ENCODE data around the gene SLC39A11. TPM values are rescaled to one million over a fixed set of nuclear protein-coding genes. Genes with fewer than 3 reads are reported as not detected.

Gene SLC39A11
- total and polyA plus RNA-seq, 2 of the 13 experiments (the other 11 are each of a cell fraction or from before 2014, with no cell fraction given) = 17.2 to 31.5 TPM

DNA sequence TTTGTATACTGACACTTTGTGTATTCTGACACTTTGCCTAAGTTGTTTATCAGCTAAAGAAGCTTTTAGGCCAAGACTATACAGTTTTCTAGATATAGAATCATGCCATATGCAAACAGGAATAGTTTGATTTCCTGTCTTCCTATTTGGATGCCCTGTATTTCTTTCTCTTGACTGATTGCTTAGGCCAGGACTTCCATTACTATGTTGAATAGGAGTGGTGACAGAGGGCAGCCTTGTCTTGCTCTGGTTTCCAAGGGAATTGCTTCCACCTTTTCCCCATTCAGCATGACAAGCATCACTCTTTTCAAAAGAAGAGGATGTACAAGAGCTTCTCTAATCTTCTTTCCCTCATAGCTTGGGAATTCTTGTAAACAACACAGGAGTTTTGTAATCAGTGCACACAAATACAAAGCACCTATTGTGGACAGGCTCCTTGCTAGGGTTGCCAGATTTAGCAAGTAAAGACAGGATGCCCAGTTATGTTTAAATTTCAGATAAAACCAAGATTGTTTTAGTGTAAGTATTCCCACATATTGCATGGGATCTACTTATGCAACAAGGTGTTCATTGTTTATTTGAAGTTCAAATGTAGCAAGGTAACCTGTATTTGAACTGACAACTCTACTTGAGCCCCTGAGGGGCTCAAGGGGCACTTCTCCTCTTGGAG is 233.5 kb downstream of the SLC39A11 start (continued):
- TF ChIP-seq PTBP1 (IDR thresholded peaks at IDR 0.05; ENCODE audit: low read depth, low read length, poor library complexity, severe bottlenecking) (no peak), RARA (CRISPR knock-in tag; IDR thresholded peaks at IDR 0.05) (peak; percentile 86), ZNF451 (CRISPR knock-in tag; IDR thresholded peaks at IDR 0.05) (no peak), ELF4 (CRISPR knock-in tag; IDR thresholded peaks at IDR 0.05; ENCODE audit: borderline replicate concordance) (no peak), AKAP8 (CRISPR knock-in tag; IDR thresholded peaks at IDR 0.05) (no peak), PLRG1 (conservative IDR thresholded peaks at IDR 0.05) (no peak), ZNF720 (CRISPR knock-in tag; IDR thresholded peaks at IDR 0.05) (no peak), ZNF607 (CRISPR knock-in tag; IDR thresholded peaks at IDR 0.05; ENCODE audit: borderline replicate concordance) (no peak), DR1 (CRISPR knock-in tag; IDR thresholded peaks at IDR 0.05) (no peak)

DNA sequence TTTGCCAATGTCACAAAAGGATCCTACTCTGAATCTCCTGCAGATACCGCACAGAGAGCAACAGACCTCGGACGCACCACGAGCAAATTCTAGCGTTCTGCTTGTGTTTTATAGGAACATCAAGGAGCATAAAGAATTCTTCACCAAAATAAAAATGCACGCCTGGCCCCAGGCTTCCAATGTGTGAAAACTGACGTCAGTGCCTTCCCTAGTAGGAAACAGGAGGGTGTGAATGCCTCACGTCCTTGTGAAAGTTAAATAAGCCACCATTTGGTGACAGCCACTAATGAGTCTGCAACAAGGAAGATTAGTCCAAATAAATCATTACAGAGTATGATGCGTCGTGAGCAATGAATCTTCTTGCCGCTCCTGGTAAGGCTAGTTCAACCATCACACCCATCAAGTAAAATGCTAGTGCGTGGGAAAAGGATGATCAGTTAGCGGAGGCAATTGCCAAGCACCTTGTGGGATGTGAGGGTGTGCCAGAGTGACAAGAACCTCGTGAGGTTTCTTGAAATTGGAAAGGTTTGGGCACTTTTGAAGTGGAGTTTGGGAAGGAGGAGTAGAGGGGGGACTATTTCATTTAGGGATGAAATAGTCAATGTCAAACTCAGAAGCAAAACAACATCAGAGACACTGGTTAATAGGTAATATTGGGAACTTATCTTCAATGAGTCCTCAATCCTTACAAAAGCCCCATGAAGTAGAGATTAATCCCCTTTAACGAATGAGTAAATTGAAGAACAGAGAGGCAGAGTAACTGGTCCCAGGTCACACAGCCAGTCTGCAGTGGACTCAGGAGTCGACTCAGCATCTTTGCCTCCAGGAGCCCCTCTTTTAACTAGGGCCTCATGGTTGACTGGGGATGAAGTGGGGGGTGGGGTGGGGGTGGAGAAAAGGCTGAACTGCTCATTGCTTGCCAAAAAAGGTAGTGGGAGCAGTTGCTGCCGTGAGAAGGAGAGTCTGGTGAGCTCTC is 238.8 kb downstream of the SLC39A11 start:
- H3K9me3 ChIP-seq (ENCODE audit: low read length) = peaks cover 10% of the 10 kb centered on the region
- in situ Hi-C loops (cut with HindIII; ENCODE audit: extremely low pct_ligation_motif_present, low pct_unique_long_range_greater_than_20kb) = loop anchor here (10.0 kb wide), 1 partner anchor 61 kb away; no protein-coding TSS in a partner anchor

More for the DNA sequence above, 238.8 kb downstream of the SLC39A11 start:
- Histone ChIP-seq H3K4me3 (replicated peaks in 1 of 3; ENCODE audit: insufficient read depth in 1 of 3, low read depth in 2 of 3, low read length in 3 of 3) (no peak overlapping the region), H3K79me2 (ENCODE audit: insufficient read depth, low read length) (no peaks in the 10 kb centered on the region), H3K27ac (ENCODE audit: extremely low read length, insufficient read depth, low read length) (no peak overlapping the region), H4K20me1 (ENCODE audit: insufficient read depth, low read length) (no peaks in the 10 kb centered on the region), H3K36me3 (replicated peaks in 1 of 2; ENCODE audit: control insufficient read depth in 1 of 2, insufficient read depth in 2 of 2, low read length in 2 of 2) (no peaks in the 10 kb centered on the region), H3K27me3 (ENCODE audit: control insufficient read depth in 1 of 2, insufficient read depth in 2 of 2, low read length in 2 of 2) (no peaks in the 10 kb centered on the region), H2AFZ (ENCODE audit: low read length) (no peak overlapping the region), H3K4me1 (ENCODE audit: insufficient read depth, low read length) (no peaks in the 10 kb centered on the region), H3K4me2 (ENCODE audit: low read depth, low read length) (no peak overlapping the region), H3K9ac (ENCODE audit: insufficient read depth, low read depth, low read length) (no peak overlapping the region)
- FAIRE-seq (no peak), ATAC-seq (no peak), DNase-seq (ENCODE audit: low spot score) (no peak)
- ChIA-PET POLR2A (no interaction called here), CTCF (ENCODE audit: low intra/inter-chr PET ratio, low total read pairs) (no interaction called here)
- intact Hi-C loops (cut with micrococcal nuclease; ENCODE audit: unreplicated experiment) = no loop called here
- 81% methylated on average over 17 of the region's 17 CpGs for WGBS (ENCODE audit: low lambda C conversion rate)
- BruUV-seq (replicated peaks) = no TSS peak
- peak; percentile 66; the same call in 1 of the 2 replicates for TF ChIP-seq ZNF768 (CRISPR knock-in tag; IDR thresholded peaks at IDR 0.05)
- TF ChIP-seq ZNF101 (CRISPR knock-in tag; IDR thresholded peaks at IDR 0.05; ENCODE audit: borderline replicate concordance, low read depth) = no peak
- no peak for TF ChIP-seq ZNF788 (CRISPR knock-in tag; IDR thresholded peaks at IDR 0.05; ENCODE audit: borderline replicate concordance)
- TF ChIP-seq, protein P1, sequence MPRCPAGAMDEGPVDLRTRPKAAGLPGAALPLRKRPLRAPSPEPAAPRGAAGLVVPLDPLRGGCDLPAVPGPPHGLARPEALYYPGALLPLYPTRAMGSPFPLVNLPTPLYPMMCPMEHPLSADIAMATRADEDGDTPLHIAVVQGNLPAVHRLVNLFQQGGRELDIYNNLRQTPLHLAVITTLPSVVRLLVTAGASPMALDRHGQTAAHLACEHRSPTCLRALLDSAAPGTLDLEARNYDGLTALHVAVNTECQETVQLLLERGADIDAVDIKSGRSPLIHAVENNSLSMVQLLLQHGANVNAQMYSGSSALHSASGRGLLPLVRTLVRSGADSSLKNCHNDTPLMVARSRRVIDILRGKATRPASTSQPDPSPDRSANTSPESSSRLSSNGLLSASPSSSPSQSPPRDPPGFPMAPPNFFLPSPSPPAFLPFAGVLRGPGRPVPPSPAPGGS (CRISPR knock-in tag; IDR thresholded peaks at IDR 0.05) = no peak

Data from HepG2 (cell line).